GM21786 (cell line): ENCODE measurements around the gene DHDDS.
"Not testable (repeated sequence)": the region's sequence is repeated elsewhere in the genome, so short reads cannot be mapped to it uniquely, and the experiment has no call there.

ENCODE experiments used
- ATAC-seq: cut with Tn5 transposase; IDR thresholded peaks from one replicate; pipeline ENCODE4 v1.9.1; 2021; ENCODE audit not compliant: unreplicated experiment

The DHDDS gene, protein sequence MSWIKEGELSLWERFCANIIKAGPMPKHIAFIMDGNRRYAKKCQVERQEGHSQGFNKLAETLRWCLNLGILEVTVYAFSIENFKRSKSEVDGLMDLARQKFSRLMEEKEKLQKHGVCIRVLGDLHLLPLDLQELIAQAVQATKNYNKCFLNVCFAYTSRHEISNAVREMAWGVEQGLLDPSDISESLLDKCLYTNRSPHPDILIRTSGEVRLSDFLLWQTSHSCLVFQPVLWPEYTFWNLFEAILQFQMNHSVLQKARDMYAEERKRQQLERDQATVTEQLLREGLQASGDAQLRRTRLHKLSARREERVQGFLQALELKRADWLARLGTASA

DNA sequence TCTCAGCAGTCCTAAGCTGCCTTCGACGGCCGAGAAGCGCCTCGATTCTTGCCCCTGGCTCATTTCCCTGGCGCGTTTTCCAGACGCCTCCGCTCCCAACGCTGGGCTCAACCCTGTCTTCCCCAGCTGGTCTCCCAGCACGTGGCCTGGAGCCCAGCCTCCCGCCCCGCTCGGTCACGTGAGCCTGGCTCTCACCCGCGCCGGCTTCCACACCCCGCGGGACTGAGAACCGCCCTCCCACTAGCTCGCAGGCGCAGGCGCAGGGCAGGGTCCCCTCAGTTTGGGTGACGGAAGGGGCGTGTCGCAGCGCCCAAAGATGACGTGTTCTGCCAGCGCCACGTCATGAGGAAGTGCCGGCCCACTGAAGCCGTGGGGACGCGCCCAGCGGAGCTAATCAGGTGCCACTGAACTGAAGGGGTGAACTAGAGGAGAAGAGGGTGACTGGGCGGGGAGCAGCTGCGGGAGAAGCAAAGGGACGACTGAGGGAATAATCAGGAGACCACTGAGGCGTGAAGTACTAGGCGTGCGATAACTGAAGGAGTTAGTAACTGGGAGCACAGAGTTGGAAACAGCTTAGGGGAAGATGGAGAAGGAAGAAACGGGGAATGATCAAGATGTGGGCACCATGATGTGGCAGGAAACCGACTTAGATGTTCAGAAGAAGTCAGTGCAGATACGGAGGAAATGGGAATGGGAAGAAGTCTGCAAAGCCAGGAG lies at the start of gene DHDDS:
TSS of gene DHDDS (plus strand) at position 343 of the 717 bp plus-strand sequence. CDS start 625 bp downstream, outside the sequence.
- ATAC-seq, result peak; percentile 90

DNA sequence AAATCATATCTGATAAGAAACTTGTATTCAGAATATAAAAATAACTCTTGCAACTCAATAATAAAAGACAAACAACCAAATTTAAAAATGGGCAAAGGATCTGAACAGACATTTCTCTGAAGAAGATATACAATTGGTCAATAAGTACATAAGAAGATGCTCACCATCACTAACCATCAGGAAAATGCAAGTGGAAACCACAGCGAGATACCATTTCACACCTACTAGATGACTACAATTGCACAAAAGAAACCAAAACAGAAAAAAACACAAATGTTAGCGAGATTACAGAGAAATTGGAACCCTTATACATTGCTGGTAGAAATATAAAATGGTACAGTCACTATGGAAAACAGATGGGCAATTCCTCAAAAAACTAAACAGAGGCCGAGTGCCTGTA lies 48.0 kb upstream of the DHDDS start:
- ATAC-seq, result no peak

DNA sequence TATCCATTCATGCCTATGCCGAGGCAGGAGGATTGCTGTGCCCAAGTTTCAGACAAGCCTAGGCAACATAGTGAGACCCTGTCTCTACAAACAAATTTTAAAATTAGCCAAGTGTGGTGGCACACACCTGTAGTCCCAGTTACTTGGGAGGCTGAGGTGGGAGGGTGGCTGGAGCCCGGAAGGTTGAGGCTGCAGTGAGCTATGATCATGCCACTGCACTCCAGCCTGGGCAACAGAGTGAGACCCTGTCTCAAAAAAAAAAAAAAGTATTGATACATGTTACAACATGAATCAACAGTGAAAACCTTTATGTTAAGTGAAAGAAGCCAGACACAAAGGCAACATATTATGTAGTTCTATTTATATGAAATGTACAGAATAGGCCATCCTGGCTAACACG lies 47.1 kb upstream of the DHDDS start:
- not testable (repeated sequence) for ATAC-seq

DNA sequence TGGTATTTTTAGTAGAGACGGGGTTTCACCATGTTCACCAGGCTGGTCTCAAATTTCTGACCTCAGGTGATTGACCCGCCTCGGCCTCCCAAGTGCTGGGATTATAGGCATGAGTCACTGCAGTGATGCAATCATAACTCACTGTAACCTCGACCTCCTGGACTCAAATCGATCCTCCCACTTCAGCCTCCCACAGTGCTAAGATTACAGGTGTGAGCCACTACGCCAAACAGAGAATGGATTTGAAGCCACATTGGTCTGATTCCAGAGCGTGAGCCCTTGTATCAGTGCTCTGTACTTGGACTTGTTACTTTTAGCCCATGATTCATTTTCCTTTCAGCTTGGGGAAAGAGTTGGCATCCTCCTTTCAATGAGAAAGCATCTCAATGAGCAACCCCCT lies 44.7 kb upstream of the DHDDS start:
- no peak for ATAC-seq

DNA sequence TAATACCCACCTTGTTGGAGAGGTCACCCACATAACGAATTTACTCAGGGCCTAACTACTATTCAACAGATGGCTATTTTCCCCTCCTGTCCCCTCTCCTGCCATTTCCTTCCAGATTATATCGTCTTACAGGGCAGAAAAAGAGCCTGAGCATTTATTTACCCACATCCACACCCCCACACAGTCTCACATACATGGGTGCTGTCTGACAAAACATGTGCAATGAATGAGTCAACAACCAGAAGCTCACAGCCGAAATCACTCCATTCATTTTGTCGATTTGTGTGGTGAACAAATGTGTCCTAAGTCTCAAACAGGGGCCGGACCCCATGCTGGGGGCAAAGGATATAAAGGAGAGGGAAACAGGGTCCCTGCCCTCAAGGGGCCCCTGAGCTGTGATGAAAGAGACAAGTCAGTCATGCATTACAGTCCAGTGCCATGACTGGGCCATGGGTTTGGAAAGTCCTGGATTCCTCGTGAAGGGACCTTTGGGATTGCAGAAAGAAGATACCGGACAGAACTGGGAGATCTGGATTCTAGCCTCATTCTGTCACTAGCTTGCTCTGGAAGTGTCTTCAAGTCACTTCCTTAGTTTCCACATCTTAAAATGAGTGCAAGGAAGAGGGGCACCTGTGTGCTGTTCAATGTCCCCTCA lies 43.2 kb upstream of the DHDDS start:
- ATAC-seq, result no peak

DNA sequence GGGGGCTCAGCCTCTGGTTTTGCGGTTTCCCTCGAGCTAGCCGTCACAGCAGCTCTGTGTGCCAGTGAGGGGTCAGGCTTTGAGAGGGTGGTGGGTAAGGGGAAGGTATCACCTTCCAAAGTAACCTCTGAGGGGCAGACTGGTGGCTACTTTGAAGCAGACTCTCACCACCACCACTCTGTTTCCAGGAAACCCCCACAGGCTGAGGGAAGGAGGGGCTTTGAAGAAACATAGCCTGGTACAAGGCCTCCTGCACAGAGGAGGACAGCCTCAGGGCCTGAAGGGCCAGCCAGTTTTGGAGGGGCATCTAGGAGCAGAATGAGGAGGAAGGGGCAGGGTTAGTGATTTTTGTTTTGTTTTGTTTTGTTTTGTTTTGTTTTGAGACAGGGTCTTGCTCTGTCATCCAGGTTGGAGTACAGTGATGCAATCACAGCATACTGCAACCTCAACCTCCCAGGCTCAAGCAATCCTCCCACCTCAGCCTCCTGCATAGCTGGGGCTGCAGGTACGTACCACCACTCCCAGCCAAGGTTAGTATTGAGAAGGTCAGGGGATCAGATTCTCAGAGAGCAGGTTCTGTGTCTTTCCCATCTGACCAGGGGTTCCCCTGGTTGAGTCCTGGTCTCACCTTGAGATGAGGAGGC lies 42.4 kb upstream of the DHDDS start:
- no peak for ATAC-seq

DNA sequence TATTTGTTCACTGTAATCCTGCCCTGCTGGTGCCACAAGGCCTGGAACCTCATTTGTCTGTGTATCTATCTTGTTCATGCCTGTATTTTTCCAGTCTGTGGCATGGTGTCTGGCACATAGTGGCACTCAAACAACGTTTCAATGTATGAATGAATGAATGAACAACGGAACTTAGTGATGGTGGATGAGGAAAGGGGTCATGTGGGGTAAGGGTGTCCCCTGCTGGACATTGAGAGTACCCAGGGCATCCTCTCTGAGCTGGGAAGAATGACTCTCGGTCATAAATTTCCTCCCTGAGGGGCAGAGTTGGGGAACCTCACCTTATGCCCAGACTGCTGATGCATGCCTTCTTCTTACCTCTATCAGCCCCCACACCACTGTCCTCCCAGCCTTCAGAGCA lies 40.7 kb upstream of the DHDDS start:
- no peak for ATAC-seq

DNA sequence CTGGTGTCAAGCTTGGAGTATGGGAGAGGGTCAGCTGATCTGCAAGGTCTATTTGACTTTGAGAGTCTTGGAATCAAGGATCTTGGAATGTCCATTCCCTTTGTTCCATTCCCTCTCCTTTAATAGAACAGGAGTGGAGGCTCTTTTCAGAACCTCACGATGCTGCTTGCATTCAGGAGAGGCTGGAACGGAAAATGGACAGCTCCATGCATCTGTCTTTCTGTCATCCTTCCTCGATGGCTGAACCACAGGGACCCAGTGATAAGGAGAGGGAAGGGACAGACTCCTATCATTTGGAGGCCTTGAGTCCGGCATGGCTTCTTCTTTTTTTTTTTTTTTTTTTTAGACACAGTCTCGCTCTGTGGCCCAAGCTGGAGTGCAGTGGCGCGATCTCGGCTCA lies 36.4 kb upstream of the DHDDS start:
- ATAC-seq, result no peak

DNA sequence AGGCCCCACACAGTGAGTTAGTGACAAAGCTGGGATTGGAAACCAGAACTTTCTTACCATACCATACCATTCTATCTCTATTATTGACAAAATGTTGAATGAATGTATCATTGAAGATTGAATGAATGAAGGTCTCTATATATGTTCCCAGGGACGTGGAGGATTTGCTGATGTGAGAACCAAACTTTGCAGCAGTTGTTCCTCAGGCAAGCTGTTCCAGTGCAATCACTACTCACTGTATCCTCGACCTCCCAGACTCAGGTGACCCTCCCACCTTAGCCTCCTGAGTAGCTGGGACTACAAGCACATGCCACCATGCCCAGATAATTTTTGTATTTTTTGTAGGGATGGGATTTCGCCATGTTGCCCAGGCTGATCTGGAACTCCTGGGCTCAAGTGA lies 33.1 kb upstream of the DHDDS start:
- ATAC-seq, result no peak

DNA sequence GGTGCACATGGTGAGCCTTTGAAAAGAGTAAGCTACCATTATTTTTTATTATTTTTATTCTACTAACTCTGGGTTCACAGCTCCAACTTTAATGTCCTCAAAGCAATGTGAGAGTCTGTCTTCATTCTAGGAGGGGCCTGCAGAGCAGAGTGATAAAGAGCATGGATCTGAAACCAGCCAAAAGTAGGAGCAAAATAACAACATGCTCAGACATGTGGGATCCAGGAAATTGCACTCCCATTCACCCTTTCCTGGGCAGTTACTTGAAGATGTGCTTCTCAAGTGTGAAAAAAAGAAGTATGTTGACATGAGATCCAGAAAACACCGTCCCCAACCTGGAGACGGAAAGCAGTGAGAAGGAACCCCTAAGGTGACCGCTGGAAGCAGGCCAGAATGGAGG lies 30.2 kb upstream of the DHDDS start:
- no peak for ATAC-seq

DNA sequence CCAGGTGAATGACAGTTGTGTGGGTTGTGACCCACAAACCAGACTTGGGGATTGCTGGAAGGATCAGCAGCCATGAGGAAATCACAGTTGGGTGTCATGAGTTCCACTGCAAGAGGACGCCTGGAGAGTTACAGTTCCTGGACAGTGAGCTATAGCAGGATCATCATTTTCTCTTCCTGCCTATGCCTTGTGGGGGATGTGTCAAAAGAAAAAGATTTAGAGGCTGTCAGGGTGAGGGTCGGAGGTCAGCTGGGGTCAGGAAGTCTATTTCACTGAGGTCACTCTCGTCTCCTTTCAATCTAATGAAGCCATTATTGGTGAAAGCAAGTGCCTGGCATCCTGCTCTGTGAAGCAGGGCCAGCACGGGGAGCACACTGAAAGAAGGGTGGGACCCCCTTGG lies 28.5 kb upstream of the DHDDS start:
- no peak for ATAC-seq

DNA sequence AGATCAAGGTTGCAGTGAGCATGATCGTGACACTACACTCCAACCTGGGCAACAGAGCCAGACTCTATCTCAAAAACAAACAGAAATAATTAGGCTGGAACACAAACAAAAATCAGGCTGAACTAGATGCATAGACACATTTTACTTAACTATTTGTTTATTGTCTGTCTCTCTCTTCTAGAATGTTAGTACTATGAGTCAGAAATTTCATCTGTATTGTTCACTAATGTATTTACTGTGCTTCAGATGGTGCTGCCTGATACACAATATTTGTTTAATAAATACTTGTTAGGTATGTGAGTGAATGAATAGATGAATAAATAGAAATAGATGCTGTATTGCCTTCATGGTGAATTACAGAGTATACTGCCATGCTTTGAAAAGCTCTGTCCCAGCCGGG lies 27.5 kb upstream of the DHDDS start:
- no peak for ATAC-seq

DNA sequence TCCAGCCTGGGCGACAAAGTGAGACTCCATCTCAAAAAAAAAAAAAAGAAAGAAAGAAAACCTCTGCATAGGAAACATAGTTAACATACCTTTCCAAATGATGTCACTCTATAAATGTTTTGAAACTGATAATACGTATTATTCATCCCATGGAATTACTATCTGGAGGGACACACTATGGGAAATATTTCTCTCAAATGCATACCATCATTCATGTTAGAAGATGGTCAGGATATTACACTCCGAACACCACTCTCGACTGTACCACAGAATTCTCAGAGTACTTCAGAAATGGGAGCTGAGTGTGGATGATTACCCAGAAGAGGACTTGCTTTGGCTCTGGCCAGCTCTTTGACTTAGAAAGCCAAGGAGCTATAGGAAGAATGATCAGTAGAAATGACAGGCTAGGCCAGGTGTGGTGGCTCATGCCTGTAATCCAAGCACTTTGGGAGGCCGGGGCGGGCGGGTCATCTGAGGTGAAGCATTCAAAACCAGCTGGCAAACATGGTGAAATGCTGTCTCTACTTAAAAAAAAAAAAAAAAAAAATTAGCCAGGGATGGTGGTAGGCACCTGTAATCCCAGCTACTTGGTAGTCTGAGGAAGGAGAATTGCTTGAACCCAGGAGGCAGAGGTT lies 26.7 kb upstream of the DHDDS start:
- no peak for ATAC-seq

DNA sequence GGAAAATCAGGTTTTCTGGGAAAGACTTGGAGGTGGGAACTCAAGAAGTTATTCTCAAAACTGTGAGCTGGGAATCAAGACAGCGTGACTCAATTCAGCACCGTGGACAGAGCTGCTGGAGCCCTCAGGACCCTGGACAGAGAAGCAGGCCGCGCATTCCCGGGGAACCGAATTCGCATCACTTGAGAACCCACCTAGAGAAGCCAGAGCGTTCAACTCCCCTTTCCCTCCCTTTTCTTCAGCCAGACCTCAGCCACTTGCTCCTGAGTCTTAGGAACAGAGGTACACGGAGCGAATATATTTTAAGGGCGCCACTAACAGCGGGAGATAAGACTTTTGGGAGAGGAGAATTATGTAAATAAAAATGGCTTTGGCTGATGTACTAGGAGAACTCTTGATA lies 23.5 kb upstream of the DHDDS start:
- ATAC-seq, result no peak

DNA sequence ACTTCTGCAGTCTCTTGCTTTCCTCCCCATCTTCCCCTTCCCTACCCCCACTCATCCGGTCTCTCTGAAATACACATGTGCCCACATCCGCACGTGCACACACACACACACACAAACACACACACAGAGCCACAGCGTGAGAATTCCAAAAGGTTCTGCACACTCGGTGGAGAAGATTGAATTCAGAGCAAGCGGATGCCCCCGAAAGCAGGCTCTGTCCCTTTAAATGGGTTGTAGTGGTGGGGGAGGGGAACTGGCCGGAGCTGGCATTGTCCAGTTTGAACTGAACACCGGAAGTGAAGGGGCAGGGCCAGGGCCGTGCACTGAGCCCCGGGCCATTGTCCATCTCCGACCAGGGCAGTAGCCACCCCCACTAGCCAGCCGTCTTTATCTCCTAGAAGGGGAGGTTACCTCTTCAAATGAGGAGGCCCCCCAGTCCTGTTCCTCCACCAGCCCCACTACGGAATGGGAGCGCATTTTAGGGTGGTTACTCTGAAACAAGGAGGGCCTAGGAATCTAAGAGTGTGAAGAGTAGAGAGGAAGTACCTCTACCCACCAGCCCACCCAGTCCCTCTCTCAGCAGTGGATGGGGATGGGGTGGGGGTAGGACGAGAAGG lies 22.8 kb upstream of the DHDDS start:
- ATAC-seq, result no peak

DNA sequence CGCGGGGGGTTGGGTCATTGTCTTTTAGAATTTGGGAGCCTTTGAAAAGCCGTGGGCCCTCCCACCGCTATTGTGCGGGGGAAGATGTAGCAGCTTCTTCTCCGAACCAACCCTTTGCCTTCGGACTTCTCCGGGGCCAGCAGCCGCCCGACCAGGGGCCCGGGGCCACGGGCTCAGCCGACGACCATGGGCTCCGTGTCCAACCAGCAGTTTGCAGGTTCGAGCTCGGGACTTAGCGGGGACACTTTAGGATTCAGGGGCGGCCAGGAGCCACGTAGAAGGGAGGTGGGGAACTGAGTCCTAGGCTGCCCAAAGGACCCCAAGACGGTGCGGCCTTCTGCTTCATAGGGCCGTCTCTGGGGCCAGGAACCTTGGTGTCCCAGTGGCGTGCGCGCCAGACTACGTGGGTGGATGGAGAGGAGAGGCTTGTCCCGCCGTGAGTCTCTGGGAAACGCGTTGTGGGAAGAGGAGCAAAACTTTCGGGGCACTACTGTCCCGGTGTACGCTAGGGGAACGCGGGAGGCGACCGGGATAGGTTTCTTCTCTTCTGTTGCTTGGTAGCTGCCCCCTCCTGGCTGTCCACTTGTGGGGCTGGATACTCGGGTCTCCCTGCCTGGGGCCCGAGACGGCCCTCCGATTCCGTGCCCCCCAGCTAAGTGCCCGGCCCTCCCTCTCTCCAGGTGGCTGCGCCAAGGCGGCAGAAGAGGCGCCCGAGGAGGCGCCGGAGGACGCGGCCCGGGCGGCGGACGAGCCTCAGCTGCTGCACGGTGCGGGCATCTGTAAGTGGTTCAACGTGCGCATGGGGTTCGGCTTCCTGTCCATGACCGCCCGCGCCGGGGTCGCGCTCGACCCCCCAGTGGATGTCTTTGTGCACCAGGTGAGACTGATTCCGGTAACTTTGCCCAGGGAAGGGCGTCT lies 21.2 kb upstream of the DHDDS start, which contains the start of gene LIN28A:
TSS of gene LIN28A (plus strand) at position 112 of the 918 bp plus-strand sequence. CDS start at position 187, 75 bp downstream.
- no peak for ATAC-seq

DNA sequence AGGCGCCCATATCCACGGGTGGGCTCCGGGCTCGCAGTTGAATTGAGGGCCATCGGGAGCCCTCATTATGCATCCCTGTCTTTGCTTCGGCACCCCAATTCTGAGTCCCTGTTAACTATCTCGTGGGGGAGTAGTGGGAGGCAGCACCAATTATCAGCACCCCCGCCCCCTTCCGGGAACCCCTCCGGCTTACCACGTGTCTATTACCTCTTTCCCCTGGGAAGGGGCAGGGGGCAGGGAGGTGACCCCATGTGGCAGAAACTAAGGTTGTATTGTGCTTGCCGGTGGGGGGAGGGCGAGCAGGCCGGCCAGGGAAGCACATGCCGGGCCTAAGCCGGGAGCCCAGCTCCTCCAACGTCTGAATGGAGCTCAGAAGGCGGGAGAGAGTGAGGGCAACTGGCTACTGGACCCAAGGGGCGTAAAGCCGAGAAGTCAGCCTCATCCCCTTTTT lies 20.5 kb upstream of the DHDDS start:
- ATAC-seq, result no peak

DNA sequence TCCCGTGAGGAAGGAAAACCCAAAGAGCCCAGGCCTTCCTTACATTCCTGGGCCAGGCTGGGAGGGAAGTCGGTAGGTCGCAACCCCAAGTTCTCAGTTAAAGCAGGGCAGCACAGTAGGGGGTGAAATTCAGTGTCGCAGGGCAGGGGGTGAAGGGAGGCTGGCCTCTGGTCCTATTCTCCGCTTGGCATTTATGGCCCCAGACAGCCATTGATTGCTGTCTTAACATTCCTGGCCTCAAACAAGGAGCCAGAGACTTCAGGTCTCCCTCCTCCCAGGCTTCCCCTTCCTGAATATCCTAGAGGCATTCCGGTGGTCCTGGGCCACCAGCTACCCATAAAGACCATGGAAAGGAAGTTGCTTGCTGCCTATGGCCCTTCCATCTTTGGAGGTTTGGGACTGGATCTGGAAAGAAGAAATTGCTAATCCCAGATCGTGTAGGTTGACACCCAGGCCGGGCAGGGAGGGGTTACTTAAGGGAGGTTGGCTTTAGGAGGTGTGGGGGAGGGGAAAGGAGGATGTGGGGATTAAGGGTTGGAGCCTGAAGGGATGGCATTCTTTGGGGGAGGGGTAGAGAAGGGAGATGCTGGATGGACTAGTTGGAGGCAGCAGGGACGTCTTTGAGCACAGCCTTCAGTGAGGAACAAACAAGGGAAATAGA lies 19.8 kb upstream of the DHDDS start:
- no peak for ATAC-seq

DNA sequence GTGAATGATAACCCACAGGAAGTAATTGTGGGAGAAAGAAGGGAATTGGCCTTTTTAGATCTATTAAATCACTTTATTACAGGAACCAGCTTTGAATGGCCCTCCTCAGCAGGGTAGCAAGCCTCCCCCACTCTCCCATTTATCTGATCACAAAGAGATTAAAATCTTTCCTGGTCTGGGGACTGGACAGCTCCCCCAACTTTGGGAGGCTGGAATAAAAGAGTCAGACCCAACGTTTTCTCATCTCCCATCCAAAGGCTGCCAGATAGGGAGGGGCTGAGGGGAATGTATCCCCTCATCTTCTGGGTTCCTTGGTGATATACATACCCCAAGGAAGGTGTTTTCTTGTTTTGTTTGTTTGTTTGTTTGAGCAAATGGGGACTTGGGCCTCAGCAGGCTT lies 19.1 kb upstream of the DHDDS start:
- no peak for ATAC-seq
